Measurements from ENCODE around the gene ANKHD1. TPM values are rescaled to one million over a fixed set of nuclear protein-coding genes. Genes with fewer than 3 reads are reported as not detected.

ANKHD1 gene
- total and polyA plus RNA-seq, 7 donors: 31.2 to 86.1 (median 57.1) TPM

DNA sequence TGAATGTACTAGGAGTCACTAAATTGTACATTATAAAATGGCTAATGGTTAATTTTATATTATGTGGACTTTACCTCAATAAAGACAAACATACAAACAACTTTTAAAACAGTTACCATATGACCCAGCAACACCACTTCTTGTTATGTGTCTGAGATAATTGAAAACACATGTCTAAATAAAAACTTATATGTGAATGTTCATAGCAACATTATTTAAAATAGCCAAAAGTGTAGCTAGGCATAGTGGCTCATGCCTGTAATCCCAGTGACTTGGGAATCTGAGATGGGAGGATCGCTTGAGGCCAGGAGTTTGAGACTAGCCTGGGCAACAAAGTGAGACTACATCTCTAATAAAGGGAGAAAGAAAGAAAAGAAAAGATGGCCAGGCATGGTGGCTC lies 185.9 kb downstream of the ANKHD1 start:
- TF ChIP-seq, protein P1, sequence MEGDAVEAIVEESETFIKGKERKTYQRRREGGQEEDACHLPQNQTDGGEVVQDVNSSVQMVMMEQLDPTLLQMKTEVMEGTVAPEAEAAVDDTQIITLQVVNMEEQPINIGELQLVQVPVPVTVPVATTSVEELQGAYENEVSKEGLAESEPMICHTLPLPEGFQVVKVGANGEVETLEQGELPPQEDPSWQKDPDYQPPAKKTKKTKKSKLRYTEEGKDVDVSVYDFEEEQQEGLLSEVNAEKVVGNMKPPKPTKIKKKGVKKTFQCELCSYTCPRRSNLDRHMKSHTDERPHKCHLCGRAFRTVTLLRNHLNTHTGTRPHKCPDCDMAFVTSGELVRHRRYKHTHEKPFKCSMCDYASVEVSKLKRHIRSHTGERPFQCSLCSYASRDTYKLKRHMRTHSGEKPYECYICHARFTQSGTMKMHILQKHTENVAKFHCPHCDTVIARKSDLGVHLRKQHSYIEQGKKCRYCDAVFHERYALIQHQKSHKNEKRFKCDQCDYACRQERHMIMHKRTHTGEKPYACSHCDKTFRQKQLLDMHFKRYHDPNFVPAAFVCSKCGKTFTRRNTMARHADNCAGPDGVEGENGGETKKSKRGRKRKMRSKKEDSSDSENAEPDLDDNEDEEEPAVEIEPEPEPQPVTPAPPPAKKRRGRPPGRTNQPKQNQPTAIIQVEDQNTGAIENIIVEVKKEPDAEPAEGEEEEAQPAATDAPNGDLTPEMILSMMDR (IDR thresholded peaks at IDR 0.05): no peak
- H3K36me3 ChIP-seq (ENCODE audit: insufficient read depth in 1 of 2, low read depth in 1 of 2): no peaks in the 10 kb centered on the region
- WGBS, 3 donors: 88 to 93% (median 91%) methylated on average over 1 of the region's 1 CpG
- no peak overlapping the region for H3K27ac ChIP-seq
- H3K4me3 ChIP-seq: no peak overlapping the region
- ATAC-seq (no peak), DNase-seq (no peak)
- H3K4me1 ChIP-seq: peaks cover 11% of the 10 kb centered on the region
- intact Hi-C loops (cut with DNase I): no loop called here
- H3K27me3 ChIP-seq (ENCODE audit: insufficient read depth in 3 of 3, low read length in 2 of 3): no peaks in the 10 kb centered on the region
- H3K9me3 ChIP-seq: no peaks in the 10 kb centered on the region

DNA sequence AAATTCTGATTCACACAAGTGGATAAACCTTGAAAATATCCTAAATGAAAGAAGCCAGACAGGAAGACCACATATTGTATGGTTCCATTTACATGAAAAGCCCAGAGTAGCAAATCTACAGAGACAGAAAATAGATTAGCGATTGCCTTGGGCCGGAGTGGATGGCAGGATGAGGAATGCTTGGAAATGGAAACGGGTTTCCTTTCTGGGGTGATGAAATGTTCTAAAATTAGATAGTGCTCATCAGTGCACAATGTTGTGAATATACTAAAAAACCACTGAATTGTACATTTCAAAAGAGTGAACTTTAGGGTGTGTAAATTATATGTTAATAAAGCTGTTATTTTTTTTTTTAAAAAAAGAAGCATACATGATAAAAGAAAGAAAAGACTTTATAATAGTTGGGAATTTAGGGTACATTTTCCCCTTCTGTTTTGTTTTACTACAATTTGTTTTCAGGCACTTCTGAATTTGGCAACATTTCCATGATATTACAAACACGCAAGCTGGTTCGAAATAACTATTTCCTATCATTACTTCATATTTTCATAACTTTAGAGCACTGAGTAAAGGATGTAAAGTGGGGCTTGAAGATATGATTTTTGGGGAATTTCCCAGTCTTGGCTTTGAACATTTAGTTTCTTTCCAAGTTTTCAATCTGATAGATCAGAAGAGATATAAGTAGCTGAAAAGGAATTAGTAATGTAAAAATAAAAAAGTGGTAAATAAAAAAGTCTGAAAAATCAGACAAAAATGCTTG lies 186.9 kb downstream of the ANKHD1 start:
- Histone ChIP-seq H3K9me3 (no peaks in the 10 kb centered on the region), H3K27ac (peak overlapping the region; percentile 36), H3K4me1 (peaks cover 11% of the 10 kb centered on the region), H3K4me3 (no peak overlapping the region), H3K27me3 (ENCODE audit: insufficient read depth in 3 of 3, low read length in 2 of 3) (no peaks in the 10 kb centered on the region), H3K36me3 (ENCODE audit: insufficient read depth in 1 of 2, low read depth in 1 of 2) (no peaks in the 10 kb centered on the region)
- intact Hi-C loops (cut with DNase I): no loop called here
- ATAC-seq: peak; percentile 73 to 85 (median 76)
- no peak for DNase-seq
- WGBS, 3 donors: 22 to 35% (median 31%) methylated on average over 5 of the region's 5 CpGs
- TF ChIP-seq, protein P1 (IDR thresholded peaks at IDR 0.05): no peak

Other genes with a start within 250 kb of the ANKHD1 start
- gene CYSTM1, start 226.6 kb upstream of the ANKHD1 start, total RNA-seq: 100 to 1,000 TPM; 193 to 408 (median 285) TPM
- gene CYSTM1, start 226.6 kb upstream of the ANKHD1 start, polyA plus RNA-seq: 100 to 1,000 TPM; 217 to 601 (median 297) TPM
- 10 to 100 TPM; 35.9 to 55.0 (median 42.3) TPM for gene PFDN1, start 98.7 kb upstream of the ANKHD1 start, total RNA-seq
- 100 to 1,000 TPM in 1 of 3 donors, 10 to 100 TPM in 2; 84.2 to 115 (median 90.6) TPM for gene PFDN1, start 98.7 kb upstream of the ANKHD1 start, polyA plus RNA-seq
- gene HBEGF, start 55.2 kb upstream of the ANKHD1 start, total RNA-seq: 10 to 100 TPM; 28.9 to 36.7 (median 34.2) TPM
- gene HBEGF, start 55.2 kb upstream of the ANKHD1 start, polyA plus RNA-seq: 10 to 100 TPM; 14.5 to 60.8 (median 27.6) TPM
- not detected for gene SLC4A9, start 41.6 kb upstream of the ANKHD1 start, total RNA-seq
- gene SLC4A9, start 41.6 kb upstream of the ANKHD1 start, polyA plus RNA-seq: under 1 TPM in 1 of 3 donors, not detected in 2; 0.09 TPM
- 100 to 1,000 TPM in 1 of 4 donors, 10 to 100 TPM in 3; 31.7 to 116 (median 40.5) TPM for gene EIF4EBP3, start 145.8 kb downstream of the ANKHD1 start, total RNA-seq
- gene EIF4EBP3, start 145.8 kb downstream of the ANKHD1 start, polyA plus RNA-seq: 10 to 100 TPM; 43.8 to 81.8 (median 64.2) TPM
- 10 to 100 TPM; 33.4 to 58.5 (median 37.6) TPM for gene SRA1, start 155.6 kb downstream of the ANKHD1 start, total RNA-seq
- gene SRA1, start 155.6 kb downstream of the ANKHD1 start, polyA plus RNA-seq: 10 to 100 TPM; 36.9 to 78.0 (median 58.6) TPM
- 10 to 100 TPM in 3 of 4 donors, 1 to 10 TPM in 1; 9.5 to 25.4 (median 16.4) TPM for gene APBB3, start 162.8 kb downstream of the ANKHD1 start, total RNA-seq
- gene APBB3, start 162.8 kb downstream of the ANKHD1 start, polyA plus RNA-seq: 1 to 10 TPM; 4.3 to 7.6 (median 6.6) TPM
- 100 to 1,000 TPM in 3 of 4 donors, 10 to 100 TPM in 1; 95.7 to 129 (median 117) TPM for gene SLC35A4, start 163.0 kb downstream of the ANKHD1 start, total RNA-seq
- gene SLC35A4, start 163.0 kb downstream of the ANKHD1 start, polyA plus RNA-seq: 100 to 1,000 TPM in 1 of 3 donors, 10 to 100 TPM in 2; 49.9 to 149 (median 99.6) TPM
- 10 to 100 TPM; 13.9 to 43.9 (median 18.0) TPM for gene CD14, start 231.3 kb downstream of the ANKHD1 start, total RNA-seq
- 1 to 10 TPM; 4.9 to 9.0 (median 7.3) TPM for gene CD14, start 231.3 kb downstream of the ANKHD1 start, polyA plus RNA-seq
- gene TMCO6, start 237.6 kb downstream of the ANKHD1 start, total RNA-seq: 1 to 10 TPM; 3.6 to 4.9 (median 4.1) TPM
- gene TMCO6, start 237.6 kb downstream of the ANKHD1 start, polyA plus RNA-seq: 1 to 10 TPM; 5.2 to 8.1 (median 6.4) TPM
- gene NDUFA2, start 245.8 kb downstream of the ANKHD1 start, total RNA-seq: 100 to 1,000 TPM in 2 of 4 donors, 10 to 100 TPM in 2; 82.6 to 136 (median 113) TPM
- 100 to 1,000 TPM; 216 to 276 (median 252) TPM for gene NDUFA2, start 245.8 kb downstream of the ANKHD1 start, polyA plus RNA-seq
- gene IK, start 246.0 kb downstream of the ANKHD1 start, total RNA-seq: 10 to 100 TPM; 74.8 to 99.2 (median 83.4) TPM
- 100 to 1,000 TPM in 1 of 3 donors, 10 to 100 TPM in 2; 96.5 to 169 (median 98.3) TPM for gene IK, start 246.0 kb downstream of the ANKHD1 start, polyA plus RNA-seq

Data from psoas muscle (tissue), 8 donors.